Measurements from ENCODE around the gene GADD45B.

Gene GADD45B

GRCh38 chr19:2428321-2428690 is 47.6 kb upstream of the GADD45B start:
- peaks cover 62% of the 10 kb centered on the region for H3K36me3 ChIP-seq (ENCODE audit: control insufficient read depth, low read length)
- H3K4me3 ChIP-seq (ENCODE audit: low read length) = peak overlapping the region; percentile 96

GRCh38 chr19:2428756-2429711 is 46.9 kb upstream of the GADD45B start:
- Histone ChIP-seq H3K4me2 (ENCODE audit: low read length) (no peak overlapping the region), H3K4me1 (ENCODE audit: control insufficient read depth, low read length) (peaks cover 17% of the 10 kb centered on the region), H3F3A (ENCODE audit: control insufficient read depth, insufficient read depth) (peaks cover 10% of the 10 kb centered on the region), H3K9me3 (ENCODE audit: control insufficient read depth, insufficient read depth, low read length) (no peaks in the 10 kb centered on the region), H3K4me3 (ENCODE audit: low read length) (no peak overlapping the region), H3K9me2 (replicated peaks; ENCODE audit: control insufficient read depth, low read length) (no peaks in the 10 kb centered on the region), H3K36me3 (ENCODE audit: control insufficient read depth, low read length) (peaks cover 59% of the 10 kb centered on the region), H3K79me2 (ENCODE audit: control insufficient read depth, low read length) (peaks cover 33% of the 10 kb centered on the region), H4K20me1 (ENCODE audit: control insufficient read depth, insufficient read depth, low read depth, low read length) (no peaks in the 10 kb centered on the region), H3K27me3 (ENCODE audit: control insufficient read depth, low read length) (no peaks in the 10 kb centered on the region), H3K27ac (ENCODE audit: low read depth, low read length) (no peak overlapping the region)
- no peak for TF ChIP-seq EZH2phosphoT487 (IDR thresholded peaks at IDR 0.05; ENCODE audit: borderline replicate concordance, low read length)
- TF ChIP-seq CTCF (IDR thresholded peaks at IDR 0.05; ENCODE audit: low read depth, low read length, poor library complexity, severe bottlenecking) = no peak

More at GRCh38 chr19:2428321-2428690, 47.6 kb upstream of the GADD45B start:
- Histone ChIP-seq H3K27ac (ENCODE audit: low read depth, low read length) (no peak overlapping the region; the same call in 1 of the 2 replicates), H3F3A (ENCODE audit: control insufficient read depth, insufficient read depth) (peaks cover 10% of the 10 kb centered on the region), H3K9me3 (ENCODE audit: control insufficient read depth, insufficient read depth, low read length) (no peaks in the 10 kb centered on the region), H4K20me1 (ENCODE audit: control insufficient read depth, insufficient read depth, low read depth, low read length) (no peaks in the 10 kb centered on the region), H3K4me1 (ENCODE audit: control insufficient read depth, low read length) (peaks cover 17% of the 10 kb centered on the region), H3K79me2 (ENCODE audit: control insufficient read depth, low read length) (peaks cover 39% of the 10 kb centered on the region), H3K9me2 (replicated peaks; ENCODE audit: control insufficient read depth, low read length) (no peaks in the 10 kb centered on the region), H3K27me3 (ENCODE audit: control insufficient read depth, low read length) (no peaks in the 10 kb centered on the region), H3K4me2 (ENCODE audit: low read length) (peak overlapping the region; percentile 81)
- TF ChIP-seq CTCF (IDR thresholded peaks at IDR 0.05; ENCODE audit: low read depth, low read length, poor library complexity, severe bottlenecking) (no peak), EZH2phosphoT487 (IDR thresholded peaks at IDR 0.05; ENCODE audit: borderline replicate concordance, low read length) (no peak)

GRCh38 chr19:2429917-2430535 is 45.9 kb upstream of the GADD45B start:
- H3K36me3 ChIP-seq (ENCODE audit: control insufficient read depth, low read length) = peaks cover 65% of the 10 kb centered on the region
- no peak overlapping the region for H3K4me3 ChIP-seq (ENCODE audit: low read length)
- no peaks in the 10 kb centered on the region for H3K27me3 ChIP-seq (ENCODE audit: control insufficient read depth, low read length)
- no peak overlapping the region for H3K4me2 ChIP-seq (ENCODE audit: low read length)
- peaks cover 10% of the 10 kb centered on the region for H3F3A ChIP-seq (ENCODE audit: control insufficient read depth, insufficient read depth)
- H3K9me2 ChIP-seq (replicated peaks; ENCODE audit: control insufficient read depth, low read length) = no peaks in the 10 kb centered on the region
- TF ChIP-seq EZH2phosphoT487 (IDR thresholded peaks at IDR 0.05; ENCODE audit: borderline replicate concordance, low read length) (no peak), CTCF (IDR thresholded peaks at IDR 0.05; ENCODE audit: low read depth, low read length, poor library complexity, severe bottlenecking) (no peak)
- peaks cover 23% of the 10 kb centered on the region for H3K79me2 ChIP-seq (ENCODE audit: control insufficient read depth, low read length)
- H4K20me1 ChIP-seq (ENCODE audit: control insufficient read depth, insufficient read depth, low read depth, low read length) = no peaks in the 10 kb centered on the region
- peaks cover 17% of the 10 kb centered on the region for H3K4me1 ChIP-seq (ENCODE audit: control insufficient read depth, low read length)
- H3K27ac ChIP-seq (ENCODE audit: low read depth, low read length) = no peak overlapping the region
- H3K9me3 ChIP-seq (ENCODE audit: control insufficient read depth, insufficient read depth, low read length) = no peaks in the 10 kb centered on the region
